SK-N-DZ (cell line): ENCODE measurements around the gene PF4V1. TPM values are rescaled to one million over a fixed set of nuclear protein-coding genes. Genes with fewer than 3 reads are reported as not detected.

Experiments used
- DNase-seq: peaks from one replicate; pipeline ENCODE4 v3.0.0-alpha.2; 2015; ENCODE audit warnings: low spot score
- polyA plus RNA-seq, 2 experiments: library from polyadenylated mRNA; depleted of rRNA; stranded (reverse); fragments of >200 nt; gene quantifications; 2 replicates each; pipeline ENCODE4 v1.2.3, GENCODE V29; 2014

Gene PF4V1, protein sequence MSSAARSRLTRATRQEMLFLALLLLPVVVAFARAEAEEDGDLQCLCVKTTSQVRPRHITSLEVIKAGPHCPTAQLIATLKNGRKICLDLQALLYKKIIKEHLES
- not detected in 2 replicates for polyA plus RNA-seq (2014; cell fraction: cytosol; rRNA removed)
- not detected in 2 replicates for polyA plus RNA-seq (2014; cell fraction: nucleus; rRNA removed)

DNA sequence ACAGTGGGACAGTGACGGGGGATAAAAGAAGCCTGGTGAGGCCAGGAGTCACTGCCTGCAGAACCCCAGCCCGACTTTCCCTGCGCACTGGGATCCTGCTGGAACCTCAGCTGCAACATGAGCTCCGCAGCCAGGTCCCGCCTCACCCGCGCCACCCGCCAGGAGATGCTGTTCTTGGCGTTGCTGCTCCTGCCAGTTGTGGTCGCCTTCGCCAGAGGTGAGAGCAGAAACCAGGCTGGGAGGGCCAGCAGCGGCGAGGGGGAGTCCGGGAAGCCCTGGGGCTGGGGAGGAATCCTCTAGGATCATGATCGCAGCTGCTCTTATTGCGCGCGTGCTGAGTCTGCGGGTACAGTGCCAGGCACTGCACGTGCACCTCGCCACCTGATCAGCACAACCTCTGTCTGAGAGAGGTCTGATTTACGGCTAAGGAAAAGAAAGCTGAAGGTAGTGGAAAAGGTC, at the start of gene PF4V1:
TSS of gene PF4V1 (plus strand) at position 51 of the 459 bp plus-strand sequence. CDS start at position 118, 67 bp downstream.
- no peak for DNase-seq

DNA sequence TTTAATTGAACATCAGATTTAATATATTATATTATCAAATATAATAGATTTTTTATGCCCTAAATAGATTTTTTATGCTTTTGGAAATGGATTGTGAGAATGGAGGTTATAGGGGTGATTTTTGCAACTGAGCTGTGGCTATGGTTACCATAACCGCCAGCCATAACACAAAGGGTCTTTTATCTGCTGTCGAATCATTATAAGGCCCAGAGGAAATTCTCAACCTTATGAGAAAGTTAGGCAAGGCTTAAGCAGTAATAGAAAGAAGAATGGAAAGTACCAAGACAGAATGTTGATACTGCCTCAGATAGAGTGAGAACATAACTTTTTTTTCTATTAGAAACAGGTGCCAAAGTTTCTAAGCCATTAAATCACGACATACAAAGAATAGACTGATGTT, 42.9 kb upstream of the PF4V1 start:
- no peak for DNase-seq

DNA sequence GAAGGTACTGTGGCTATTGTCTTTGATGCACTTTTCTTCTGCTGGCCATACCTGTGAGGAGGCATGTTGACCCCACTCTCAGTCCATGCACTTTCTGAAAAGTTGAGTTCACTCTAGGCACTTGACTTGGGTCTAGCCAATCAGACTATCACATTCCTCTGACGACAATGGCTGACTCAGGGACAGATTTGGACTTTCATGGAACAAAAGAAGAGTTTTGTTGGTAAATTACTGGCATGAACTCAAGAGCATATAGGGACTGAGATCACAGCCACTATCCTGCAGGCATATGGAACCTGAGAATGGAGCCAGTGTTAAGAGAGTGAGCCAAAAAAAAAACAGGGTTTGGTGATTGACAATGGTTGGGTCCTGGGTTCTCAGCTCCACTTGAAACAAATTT, 41.3 kb upstream of the PF4V1 start:
- no peak for DNase-seq

DNA sequence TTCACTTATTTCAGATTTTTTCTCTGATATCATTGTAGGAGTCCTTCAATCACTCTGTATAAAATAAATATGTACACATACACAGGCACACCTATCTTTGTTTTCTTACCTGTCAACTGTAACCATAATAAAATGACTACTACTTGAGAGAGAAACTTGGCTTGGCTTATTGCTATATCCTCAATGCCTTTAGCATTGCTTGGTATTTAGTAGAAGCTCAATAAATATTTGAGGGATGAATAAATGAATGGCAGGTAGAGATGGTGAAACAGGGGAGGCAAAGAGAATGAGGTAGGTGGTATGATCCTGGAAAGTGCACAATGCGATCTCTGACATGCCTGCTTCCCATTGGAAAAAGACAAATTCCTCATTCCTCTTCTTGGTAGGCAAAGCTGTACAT, 38.4 kb upstream of the PF4V1 start:
- no peak for DNase-seq

DNA sequence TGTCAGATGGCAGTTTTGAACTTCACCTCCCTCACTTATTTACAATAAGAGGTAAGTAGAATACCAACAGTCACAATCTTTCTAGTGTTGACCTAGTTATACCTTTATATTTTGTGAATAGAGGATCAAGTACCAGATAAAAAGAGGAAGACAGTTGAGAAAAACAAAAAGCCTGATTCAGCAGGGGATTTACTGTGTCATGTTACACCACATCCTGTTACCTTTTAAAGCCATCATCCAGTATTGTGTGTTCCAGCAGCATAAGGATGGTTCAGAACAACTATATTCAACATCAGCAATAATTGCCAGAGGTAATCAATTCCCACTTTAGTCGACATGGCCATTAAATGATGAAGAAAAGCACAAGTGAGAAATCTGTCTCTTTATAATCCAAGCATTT, 38.0 kb upstream of the PF4V1 start:
- DNase-seq = no peak

DNA sequence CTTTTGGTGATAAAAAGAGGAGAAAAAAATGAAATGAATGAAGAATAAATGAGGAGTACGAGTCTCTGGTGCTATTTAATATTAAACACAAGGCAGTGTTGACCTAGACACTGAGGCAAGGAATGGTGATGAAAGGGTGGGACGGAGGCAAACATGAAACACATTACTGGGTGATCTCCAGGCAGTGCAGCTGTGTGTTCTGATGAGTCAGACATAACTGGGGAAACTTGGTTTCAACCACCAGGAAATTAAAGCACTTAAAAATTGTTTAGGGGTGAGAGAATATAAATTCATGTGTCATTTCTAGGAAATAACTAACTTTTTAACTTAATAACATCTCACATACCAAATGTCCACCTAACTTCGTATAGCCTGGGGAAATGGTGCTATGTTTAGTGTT, 36.3 kb upstream of the PF4V1 start:
- no peak for DNase-seq

DNA sequence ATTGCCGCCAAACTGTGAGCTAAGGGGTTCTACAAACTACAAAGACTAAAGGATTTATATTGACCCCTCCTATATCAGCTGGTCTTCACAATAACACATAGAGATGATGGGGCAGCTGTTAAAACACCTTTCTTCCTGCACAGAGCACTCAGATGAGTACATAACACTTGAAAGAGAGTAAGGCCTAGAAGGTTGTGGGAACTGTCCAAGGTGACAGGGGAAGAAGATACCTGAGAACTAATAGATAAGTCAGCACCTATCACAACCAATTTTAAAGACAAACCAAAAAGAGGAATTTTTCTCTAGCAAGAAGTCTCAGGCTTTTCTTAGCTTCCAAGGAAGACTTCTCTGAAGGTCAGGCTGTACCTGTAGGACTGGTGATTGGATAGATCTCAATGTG, 35.8 kb upstream of the PF4V1 start:
- no peak for DNase-seq

DNA sequence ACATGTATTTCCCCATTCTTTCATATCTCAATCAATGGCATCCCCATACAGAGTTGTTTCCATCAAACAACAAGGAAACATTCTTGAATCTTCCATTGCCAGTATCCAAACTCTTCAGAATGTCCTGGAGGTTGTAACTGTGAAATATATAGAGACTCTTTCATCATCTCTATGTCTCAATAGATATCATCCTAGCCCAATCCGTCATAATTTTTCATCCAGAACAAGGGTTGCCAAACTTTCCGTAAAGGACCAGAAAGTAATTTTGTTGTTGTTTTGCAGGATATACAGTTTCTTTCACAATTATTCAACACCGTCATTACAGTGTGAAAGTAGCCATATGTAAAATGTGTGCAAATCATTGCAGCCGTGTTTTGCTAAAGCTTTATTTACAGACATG, 31.8 kb upstream of the PF4V1 start:
- no peak for DNase-seq

DNA sequence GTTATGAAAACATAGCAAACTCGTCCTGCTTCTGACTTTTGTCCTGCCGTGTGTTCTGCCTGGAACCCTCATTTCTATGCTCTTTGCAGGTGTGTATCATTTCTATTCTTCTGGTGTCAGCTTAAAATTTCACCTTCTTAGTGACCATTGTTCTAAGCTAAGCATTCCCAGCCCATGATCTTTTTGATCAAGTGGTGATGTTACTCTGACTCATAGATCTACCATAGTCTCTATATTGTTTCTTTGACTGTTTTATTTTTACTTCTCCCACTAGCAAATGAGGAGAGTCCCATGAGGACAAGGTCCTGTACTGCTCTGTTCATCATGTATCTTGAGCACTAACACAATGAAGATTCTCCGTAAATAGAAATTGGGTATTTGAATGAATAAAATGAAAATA, 30.7 kb upstream of the PF4V1 start:
- DNase-seq = no peak

DNA sequence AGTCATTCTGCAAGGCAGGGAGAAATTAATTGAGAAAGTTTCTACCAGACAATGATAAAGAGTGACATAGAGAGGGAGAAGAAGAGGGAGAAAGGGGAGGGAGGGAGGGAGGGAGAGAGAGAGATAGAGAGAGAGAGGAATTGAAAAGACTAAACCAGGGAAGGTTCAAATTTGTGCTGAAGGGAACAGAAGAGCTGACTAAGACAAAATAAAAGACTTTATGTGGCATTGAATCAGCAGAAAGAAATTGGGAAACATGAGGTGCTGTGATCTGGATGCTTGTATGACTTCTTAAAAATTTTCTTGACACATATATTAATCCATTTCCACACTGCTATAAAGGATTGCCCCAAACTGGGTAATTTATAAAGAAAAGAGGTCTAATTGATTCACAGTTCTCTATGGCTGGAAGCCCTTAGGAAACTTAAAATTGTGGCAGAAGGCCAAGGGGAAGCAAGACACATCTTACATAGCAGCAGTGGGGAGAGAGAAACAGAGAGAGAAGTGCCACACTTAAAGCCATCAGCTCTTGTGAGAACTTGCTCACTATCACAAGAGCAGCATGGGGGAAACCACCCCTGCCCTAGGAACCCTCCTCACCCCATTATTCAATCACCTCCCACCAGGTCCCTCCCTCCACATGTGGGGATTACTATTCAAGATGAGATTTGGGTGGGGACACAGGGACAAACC, 30.1 kb upstream of the PF4V1 start:
- no peak for DNase-seq

DNA sequence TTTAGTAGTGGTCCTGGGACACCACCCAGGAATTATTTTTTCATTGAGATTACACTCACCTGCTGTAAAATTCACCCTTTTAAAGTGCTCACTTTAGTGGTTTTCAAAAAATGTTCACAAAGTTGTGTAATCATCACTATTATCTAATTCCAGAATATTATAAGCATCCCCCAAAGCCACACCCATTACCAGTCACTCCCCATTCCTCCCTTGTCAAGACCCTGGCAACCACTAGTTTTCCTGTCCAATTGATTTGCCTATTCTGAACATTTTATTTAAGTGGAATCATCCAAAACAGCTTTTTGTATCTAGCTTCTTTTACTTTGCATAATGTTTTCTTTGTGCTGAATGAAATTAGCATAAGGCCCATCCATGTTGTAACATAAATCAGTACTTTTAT, 29.3 kb upstream of the PF4V1 start:
- no peak for DNase-seq

DNA sequence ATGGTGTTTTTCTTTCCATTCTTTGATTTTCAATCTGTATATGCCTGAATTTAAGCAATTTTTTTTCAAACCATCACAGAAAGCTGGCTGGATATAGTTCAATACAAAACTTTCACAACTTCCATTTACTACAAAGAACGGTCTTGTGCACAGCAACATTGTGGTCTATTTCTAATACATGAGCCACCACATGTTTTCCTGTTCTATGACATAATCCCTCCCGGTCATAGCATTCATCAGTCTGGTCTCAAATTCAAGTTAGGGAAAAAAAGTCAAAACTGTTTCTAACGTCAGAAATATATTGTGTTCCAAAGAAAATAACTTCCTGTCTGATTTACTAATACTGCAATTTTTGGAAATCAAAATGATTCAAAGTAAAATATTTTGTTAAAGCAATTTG, 24.1 kb upstream of the PF4V1 start:
- DNase-seq = no peak

DNA sequence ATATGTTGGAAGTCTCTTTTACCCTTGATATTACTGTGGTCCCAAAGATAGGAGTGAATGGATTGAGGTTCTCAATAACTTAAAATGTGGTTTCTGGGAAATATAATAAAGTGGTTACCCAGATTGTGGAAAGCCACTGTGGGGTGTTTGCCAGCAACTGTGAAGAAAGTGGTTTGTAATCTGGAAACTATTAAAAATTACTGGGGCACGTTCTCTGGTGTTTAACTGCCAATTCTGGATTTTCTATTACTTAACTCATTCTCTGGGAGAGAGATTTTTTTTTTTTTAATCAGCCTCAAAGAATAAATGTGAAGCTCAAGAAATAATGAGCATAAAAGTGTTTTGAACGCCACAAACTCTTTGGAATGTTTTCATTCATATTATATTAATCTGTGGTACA, 21.5 kb upstream of the PF4V1 start:
- no peak for DNase-seq

DNA sequence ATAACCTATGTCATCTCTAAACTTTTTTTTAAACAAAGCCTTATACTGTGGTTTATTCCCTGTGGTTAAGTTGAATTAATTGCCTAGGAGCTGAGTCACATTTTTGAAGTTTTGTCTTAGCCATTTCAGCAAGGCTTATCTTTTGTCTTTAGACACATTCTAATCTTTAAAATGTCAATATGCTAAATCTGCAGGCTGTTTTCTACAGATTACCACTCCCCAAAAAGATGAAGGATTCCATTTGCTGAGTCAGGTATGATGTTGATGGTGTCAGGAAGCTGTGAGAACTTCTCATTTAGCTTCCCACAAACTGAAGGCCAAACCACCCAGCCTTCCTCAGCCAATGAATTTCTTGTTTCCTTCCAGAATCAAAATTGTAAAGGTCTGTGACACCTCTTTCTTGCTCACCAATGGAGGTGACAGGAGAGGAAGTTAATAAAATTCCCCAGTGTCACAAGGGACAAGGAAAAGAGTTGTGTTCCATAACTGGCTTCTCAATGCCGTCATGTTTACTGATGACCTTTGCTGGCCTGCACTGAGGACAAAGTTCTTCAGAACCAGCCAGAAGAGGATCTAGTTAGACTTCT, 20.4 kb upstream of the PF4V1 start:
- DNase-seq = no peak

DNA sequence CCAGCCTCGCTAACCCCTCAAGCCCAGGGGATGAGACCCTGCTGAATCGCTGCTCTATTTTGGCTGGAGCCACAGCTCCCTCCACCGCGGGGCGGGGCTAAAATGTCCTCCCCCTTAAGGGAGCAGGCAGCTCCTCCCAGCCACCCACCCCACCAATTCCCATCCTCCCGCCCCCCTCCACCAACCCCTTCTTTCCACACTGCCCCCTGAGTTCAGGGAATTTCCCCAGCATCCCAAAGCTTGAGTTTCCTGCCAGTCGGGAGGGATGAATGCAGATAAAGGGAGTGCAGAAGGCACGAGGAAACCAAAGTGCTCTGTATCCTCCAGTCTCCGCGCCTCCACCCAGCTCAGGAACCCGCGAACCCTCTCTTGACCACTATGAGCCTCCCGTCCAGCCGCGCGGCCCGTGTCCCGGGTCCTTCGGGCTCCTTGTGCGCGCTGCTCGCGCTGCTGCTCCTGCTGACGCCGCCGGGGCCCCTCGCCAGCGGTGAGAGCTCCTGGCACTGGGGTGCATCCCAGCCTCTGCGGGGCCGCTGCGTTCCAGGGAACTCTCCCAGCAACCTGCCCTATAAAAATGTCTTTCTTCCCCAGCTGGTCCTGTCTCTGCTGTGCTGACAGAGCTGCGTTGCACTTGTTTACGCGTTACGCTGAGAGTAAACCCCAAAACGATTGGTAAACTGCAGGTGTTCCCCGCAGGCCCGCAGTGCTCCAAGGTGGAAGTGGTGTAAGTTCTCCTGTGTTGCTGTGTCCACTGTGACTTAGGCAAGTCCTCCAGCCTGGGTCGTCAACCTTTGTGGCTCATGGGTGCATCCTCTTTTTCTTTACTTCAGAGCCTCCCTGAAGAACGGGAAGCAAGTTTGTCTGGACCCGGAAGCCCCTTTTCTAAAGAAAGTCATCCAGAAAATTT, 16.5 kb upstream of the PF4V1 start, which contains the start of gene CXCL6:
TSS of gene CXCL6 (plus strand) at position 306 of the 907 bp plus-strand sequence. CDS start at position 379, 73 bp downstream.
- DNase-seq = no peak

DNA sequence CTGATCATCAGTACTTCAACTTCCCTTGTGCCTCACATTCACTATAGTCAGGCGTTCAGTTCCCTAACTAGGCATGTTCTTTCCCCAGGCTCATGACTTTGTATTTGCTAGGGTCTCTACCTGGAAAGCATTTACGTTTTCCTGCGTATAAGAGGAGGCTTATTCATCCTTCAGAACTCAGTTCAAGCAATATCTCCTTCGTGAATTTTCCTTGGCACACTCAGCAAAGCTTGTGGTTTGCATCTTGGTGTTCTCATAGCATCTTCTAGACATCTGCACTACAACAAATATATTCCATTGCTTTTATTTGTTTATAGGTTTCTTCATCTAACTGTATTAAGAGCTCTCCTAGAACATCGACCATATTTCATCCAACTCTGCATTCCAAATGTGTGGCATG, 14.0 kb upstream of the PF4V1 start:
- no peak for DNase-seq

DNA sequence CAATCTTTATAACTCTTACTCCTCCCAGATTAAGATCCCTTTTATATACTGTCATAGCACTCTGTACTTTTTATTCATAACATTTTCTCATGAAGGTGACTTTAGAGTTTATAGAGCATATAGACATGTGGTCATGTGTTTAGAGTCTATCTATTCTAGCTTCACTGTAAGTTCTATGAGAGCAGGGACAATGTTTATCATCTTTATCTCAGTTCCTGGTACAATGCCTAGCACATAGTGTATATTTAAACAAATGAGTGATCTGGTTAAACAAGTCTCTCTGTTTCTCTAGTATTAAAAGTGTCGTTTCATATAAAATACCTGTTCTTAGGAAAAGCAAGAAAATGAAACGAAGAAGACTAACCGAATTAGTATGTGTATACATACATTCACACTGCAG, 13.4 kb upstream of the PF4V1 start:
- DNase-seq = no peak

DNA sequence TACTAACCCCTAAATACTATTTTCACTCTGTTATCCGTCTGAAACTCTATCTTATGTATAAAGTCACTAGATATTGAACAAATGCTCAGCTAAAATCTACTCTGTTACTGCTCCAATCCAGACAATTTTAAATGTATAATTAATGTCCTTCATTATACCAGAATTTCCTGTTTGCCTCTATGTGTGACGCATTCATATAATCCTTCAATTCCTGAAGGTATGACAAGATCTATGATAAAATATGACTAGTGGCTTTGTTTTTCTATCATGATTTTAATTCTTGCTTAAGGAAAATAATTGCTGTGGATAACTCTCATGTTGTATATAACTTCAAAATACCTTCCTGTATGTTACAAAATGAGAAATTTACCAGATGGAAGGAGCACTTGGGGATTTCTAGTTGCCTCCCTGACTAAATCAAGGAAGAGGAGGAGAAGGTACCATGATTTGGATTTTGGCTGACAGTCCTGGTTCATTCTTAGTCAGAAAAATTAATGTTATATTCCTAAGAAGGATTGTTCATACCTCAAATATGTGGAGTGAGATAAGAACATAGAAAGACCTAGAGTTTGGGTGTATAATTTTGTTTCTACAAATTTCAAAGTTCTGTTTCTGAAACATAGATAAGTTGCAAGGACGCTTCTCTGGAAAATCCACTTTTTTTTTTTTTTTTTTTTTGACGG, 11.7 kb upstream of the PF4V1 start:
- DNase-seq = no peak

DNA sequence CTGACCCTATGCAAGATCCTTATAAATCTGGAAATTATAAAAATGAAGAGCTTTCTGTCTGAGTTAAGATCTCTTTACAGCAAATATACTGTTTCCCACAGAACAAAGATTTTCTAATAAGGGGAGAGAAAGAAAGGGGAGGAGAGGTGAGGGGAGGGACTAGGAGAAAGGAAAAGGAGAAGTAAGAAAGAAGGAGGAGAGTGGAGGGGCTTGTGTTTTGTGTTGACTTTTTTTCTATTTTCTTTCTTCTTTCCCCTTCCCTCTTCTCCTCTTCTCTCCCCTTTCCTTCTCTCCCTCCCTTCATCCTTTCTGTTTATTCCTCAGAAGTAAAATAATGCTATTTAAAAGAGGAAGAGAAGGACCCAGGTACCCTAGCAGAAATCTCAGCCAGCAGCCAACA, 10.4 kb upstream of the PF4V1 start:
- no peak for DNase-seq

DNA sequence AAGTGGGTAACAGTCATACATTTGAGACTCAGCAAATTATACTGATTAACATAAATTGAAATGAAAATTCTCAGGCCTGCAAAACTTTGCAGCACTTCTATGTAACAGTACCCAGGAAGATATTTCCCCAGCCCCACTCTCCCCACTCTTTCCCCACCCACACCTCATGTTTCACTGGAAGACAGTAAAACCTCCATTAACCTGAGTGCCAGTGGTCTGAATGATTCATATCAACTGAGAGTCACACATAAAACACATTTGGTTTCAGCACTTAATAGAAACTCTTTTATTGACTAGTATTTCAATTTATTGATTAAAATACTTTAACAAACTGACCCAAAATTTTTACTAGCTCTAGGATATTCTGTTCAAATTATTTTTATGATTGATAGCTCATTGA, 9.7 kb upstream of the PF4V1 start:
- DNase-seq = no peak

DNA sequence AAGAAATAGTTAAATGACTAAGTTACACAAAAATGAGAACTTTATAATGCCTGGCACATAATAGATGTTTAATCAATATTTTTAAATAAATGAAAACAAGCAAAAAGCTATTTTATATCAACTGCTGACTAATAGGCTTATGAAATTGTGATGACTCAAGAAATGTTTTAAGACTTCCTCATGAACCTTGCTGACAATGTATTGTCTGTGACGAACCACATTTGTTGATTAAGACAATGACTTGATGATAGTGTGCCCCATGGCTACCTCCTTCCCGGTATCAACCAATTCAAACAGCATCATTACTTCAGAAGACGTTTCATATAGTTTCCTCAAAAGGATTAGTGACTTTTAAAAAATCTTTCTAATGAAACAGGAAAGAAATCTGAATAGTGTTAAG, 8.8 kb upstream of the PF4V1 start:
- DNase-seq = no peak
